Stimulated activated CD4-positive, alpha-beta T cell treated with anti-CD3 and anti-CD28 coated beads, Interleukin-15, amount 100 ng/mL, for 1 hour (primary cell): ENCODE data around the gene NOTCH3.

Source experiments
- DNase-seq, 2 donors: peaks; one replicate each; pipeline ENCODE4 v3.0.0-alpha.2; 2020; ENCODE audit warnings: low read depth in 1 of 2, low spot score in 1 of 2

NOTCH3 gene

DNA sequence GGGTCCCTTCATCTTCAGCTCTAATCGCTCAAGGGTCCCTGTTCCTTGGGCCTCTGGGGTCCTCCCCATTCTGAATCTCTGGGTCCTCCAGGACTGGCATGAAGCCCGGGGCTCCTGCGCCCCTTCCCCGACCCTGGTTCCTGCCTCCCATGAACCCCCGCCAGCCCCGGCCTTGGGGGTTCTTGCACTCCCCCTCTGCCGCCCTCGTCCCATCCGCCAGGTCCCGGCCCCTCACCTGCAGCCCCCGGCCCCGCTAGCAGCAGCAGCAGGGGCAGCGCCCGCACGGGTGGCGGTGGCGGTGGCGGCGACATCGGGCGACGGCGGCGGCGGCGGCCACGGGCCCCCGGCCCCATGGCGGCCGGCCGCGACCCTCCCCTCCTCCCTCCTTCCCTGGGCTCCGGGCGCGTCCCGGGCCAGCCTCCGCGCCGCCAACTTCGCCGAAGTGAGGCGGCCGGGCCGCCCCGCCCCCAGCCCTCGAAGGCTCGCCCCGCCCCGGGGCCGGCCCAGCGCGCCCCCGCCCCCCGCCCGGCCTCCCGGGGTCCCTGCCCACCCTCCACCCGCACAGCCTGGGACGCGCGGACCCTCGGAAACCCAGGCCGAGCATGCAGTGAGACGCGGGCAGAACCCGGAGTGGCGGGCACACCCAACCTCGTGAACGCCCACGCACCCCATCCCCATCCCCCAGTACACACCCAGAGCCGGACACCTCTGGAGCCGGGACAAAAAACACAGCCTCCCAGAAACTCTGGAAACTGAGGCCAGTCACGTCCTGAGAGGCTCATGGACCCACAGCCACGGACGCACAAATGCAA lies at the start of gene NOTCH3:
NOTCH3 (minus strand) TSS at position 443 of the 812 bp plus-strand sequence; CDS start at position 353, 90 bp downstream.
- no peak for DNase-seq

GRCh38 chr19:15250640-15250993 lies 49.8 kb upstream of the NOTCH3 start:
- no peak for DNase-seq

DNA sequence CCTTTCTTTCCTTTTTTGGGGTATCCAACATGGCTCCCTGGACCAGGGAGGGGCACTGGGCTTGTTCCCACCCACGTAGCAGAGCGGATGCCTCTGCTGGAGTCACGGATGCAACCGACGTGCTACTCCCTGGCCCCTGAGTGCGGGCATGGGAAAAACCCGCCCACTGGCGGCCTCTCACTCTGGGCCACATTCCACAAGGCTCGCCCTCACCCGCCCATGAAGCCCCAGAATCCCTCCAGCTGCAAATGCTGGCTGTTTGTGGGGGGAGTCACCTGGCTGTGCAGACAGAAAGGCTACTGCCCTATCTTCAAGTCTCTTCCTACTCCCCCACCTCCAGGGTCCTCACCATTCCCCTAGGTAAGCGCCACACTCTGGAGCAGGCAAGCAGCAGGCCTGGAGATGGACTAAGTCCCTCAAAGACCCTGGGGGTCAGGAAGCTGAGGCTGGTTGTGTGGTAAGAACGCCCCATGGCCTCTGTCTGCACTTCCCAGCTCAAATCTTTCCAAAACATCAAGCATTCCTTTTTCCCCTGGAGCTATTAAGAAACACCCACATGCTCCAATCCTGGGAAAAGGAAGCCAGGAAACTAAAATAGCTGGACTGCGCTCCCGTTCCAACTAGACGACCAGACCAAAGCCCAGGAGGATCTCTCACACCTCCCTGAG lies 49.3 kb upstream of the NOTCH3 start:
- DNase-seq: no peak

DNA sequence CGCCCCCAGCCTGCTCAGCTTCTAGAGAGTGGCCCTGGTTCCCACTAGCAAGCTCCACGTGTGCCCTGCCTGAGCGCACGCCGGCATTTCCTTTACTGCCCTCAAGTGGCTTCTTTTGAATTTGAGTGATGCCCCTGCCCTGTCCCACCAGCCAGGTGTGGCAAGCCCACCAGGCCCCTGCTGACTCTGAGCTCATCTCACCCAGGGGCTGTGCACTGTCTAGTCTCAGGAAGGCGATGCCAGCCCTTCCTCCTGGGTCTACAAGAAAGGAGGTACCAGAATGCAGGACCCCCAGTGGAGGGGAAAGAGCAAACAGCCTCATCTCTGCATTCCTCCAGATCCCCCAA lies 48.7 kb upstream of the NOTCH3 start:
- DNase-seq: no peak

- DNase-seq: no peak
These were observed 48.1 kb upstream of the NOTCH3 start for GRCh38 chr19:15248648-15249527.

GRCh38 chr19:15248106-15248505 lies 47.3 kb upstream of the NOTCH3 start:
- DNase-seq: no peak

- DNase-seq: no peak
These were observed 46.6 kb upstream of the NOTCH3 start for GRCh38 chr19:15247107-15248014.

DNA sequence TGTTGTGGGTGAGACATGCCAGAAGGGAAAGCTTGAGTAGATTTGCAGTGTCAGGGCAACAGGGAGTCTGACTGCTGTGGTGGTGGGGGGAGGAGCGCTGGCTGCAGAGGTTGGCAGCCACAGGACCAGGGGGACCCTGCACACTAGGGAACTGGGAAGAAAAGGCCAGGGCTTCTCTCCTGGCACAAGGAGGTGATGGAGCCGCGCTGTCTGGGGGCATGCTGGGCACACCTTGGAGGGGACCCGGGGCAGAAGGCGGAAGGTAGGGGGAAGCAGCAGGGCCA lies 45.3 kb upstream of the NOTCH3 start:
- DNase-seq: no peak

- DNase-seq: no peak
These were observed 44.8 kb upstream of the NOTCH3 start for GRCh38 chr19:15245370-15246197.

DNA sequence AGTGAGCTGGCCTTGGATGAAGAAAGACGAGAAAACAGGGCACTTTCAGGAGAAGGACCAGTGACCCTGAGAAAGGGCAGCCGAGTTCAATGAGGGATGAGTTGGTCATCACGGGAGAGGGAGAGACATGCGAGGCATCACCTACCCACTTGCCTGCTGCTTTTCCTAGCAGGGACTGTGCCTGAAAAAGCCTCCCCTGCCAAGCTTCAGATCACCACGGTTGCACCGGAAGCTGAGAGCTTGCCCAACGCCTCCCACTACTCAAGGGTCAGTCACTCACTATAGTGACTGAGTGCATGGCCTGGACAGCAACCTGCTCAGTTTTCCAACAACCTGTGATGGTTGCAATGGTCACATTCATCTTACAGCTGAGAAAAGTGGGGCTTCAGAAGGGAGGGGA lies 44.0 kb upstream of the NOTCH3 start:
- DNase-seq: no peak

- DNase-seq: no peak
These were observed 43.5 kb upstream of the NOTCH3 start for GRCh38 chr19:15244106-15244803.

DNA sequence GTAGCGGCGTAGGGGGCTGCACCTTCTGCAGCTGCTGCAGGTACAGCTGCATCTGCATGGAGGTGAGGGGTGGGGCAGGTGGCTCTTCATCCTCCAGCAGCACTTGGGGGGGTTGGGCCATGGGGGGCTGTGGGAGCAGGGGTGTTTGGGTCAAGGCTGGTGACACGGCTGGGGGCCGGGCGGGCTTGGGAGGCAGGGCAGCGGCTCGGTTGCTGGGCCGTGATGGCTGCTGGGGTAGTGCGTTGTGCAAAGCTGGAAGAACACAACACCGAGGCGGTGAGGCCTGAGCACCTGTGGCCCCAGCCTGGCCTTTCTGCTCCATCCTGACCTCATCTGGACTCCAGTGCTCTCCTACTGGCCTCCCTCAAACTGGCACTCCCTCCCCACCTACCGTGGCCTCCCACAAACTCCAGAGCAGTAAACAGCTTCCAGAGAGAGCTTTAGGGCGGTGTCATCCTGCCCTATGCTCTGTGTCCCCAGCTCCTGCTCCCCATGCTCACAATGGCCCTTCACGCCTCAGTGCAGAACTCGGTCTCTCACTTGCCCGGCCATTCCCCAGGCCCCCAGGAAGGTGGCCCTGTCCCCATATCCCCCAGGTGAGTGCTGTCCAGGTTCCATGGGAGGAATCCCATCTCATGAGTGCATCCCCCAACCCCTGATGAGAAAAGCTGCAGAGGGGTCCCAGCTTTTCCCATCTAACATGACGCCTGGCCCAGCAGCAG lies 42.6 kb upstream of the NOTCH3 start:
- DNase-seq: no peak

DNA sequence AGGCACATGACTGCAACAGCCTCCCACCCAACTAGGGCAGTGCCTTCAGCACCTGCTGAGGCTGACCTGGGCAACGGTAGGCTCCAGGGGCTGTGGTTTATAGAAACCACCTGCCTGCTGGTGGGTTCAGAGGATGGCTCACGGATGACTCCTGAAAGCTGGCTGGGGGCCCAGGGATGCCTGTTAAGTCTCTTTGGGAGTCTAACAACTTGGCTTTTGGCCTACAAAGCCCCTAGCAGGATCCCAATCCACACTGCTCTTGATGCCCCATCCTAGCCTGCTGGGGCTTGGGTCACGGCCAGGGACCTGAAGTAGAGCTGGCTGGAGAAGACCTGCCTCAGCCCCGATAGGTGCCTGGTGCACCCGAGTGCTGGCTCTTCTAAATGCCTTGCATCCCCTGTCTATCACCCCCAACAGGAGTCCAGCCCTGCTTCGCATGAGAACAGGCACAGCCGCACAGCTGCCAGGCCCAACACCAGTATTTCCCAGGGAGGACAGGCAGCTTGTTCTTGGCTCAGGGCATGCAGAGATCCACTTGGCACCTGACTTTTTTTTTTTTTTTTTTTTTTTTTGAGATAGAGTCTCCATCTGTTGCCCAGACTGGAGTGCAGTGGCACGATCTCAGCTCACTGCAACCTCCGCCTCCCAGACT lies 40.6 kb upstream of the NOTCH3 start:
- DNase-seq: no peak

DNA sequence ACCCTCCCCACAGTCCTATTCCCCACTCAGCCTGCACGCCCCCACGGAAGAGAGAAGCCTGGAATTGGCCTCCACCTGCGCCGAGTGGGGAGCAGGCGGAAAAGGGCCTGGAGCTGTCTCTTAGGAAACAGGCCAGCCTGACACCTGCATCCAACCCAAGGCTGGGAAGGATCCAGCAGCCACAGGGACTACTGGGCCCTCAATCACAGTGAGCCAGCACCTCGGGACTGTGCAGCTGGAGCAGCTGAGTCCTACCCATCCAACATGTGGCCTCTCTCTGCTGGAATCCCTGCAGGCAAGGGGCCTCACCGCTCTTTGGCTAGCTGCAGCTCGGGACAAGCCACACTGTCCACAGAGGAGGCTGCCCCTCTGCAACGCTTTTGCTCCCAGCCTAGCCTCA lies 39.7 kb upstream of the NOTCH3 start:
- DNase-seq: no peak

- no peak for DNase-seq
These were observed 38.6 kb upstream of the NOTCH3 start for GRCh38 chr19:15239337-15239949.

GRCh38 chr19:15238639-15239155 lies 37.9 kb upstream of the NOTCH3 start:
- no peak for DNase-seq

DNA sequence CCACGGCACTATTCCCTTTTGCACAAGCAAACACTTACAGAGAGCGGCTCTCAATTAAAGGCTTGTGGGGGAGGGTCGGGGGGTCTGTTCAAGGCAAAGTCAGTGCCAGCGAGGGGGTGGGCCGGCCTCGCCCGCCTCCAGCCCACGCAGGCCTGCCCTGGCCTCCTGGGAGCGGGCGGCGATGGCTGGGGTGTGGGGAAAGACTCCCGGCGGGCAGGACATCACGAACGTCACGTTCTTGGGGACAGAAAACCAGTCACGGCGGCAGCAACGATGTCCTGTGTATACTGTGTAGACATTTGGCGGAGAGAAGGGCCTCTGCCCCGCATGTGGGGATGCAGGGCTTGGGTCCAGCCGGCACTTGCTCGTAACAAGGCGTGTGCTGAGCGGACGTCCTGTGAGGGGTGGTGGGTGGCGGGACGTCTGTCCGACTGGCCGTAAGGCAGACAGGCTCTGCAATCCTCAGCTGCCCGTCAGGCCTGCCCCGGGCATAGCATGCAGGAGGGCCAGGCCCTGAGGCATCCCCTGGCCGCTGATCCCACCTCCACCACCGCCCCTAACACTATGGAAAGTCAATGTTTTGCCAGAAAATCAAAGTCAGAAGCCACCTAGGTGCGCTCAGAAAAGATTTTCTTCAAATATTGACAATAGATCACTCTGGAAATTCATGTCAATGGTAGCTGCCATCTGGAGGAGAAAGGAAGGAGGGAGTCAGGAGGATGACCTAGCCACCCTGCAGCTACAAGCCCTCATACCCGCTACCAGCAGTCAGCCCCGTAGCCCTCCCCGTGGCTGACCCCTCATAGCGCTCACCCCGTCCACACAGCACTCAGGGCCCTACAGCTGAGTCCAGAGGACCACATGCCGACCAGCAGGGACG lies 37.2 kb upstream of the NOTCH3 start:
- no peak for DNase-seq
